ENCODE data around the gene LIG4.

GRCh38 chr13:108158746-108159145 is 56.6 kb downstream of the LIG4 start:
- TF ChIP-seq CTCF (IDR thresholded peaks at IDR 0.05) (no peak), POLR2A (IDR thresholded peaks at IDR 0.05) (no peak)

Data from stomach (tissue), 4 donors.